PFSK-1 (cell line): Measurements from ENCODE around the gene KMT2A.

Source experiments
- POLR2AphosphoS5 ChIP-seq: IDR thresholded peaks from 2 replicates; pipeline ENCODE4 v1.6.1; 2012; ENCODE audit warnings: low read depth, mild to moderate bottlenecking, control low read depth, low read length, moderate library complexity
- REST ChIP-seq, 2 experiments: IDR thresholded peaks; 2 replicates each; pipeline versions ENCODE4 v1.6.1 to v1.8.0; 2011 to 2012; ENCODE audit warnings: low read depth in 2 of 2, low read length in 2 of 2, control low read depth in 1 of 2, inconsistent platforms in 1 of 2, mild to moderate bottlenecking in 1 of 2, moderate library complexity in 1 of 2; ENCODE audit not compliant: insufficient read depth in 1 of 2

GRCh38 chr11:118447423-118447822 lies 11.1 kb downstream of the KMT2A start:
- no peak for TF ChIP-seq POLR2AphosphoS5
- TF ChIP-seq REST (IDR thresholded peaks at IDR 0.05; ENCODE audit: insufficient read depth in 1 of 2, low read depth in 2 of 2, low read length in 2 of 2), result no peak
